SW 1271 (cell line): Measurements from ENCODE around the gene AOC3.

ENCODE experiments used
- DNase-seq, 2 experiments: peaks; one replicate each; lab custom pipeline; 2025; lab: John Stamatoyannopoulos, UW

The AOC3 gene

GRCh38 chr17:42850954-42851353 lies at the start of gene AOC3:
AOC3 (plus strand) TSS chr17:42851199; CDS start chr17:42851344, 145 bp downstream.
- DNase-seq: no peak

- DNase-seq: no peak
Observed at GRCh38 chr17:42803074-42803883, 47.7 kb upstream of the AOC3 start.

GRCh38 chr17:42804918-42805367 lies 46.1 kb upstream of the AOC3 start:
- no peak for DNase-seq

- DNase-seq: no peak
Observed at GRCh38 chr17:42806249-42806648, 44.8 kb upstream of the AOC3 start.

GRCh38 chr17:42809250-42809649 lies 41.7 kb upstream of the AOC3 start:
- no peak for DNase-seq

GRCh38 chr17:42814633-42815399 lies 36.2 kb upstream of the AOC3 start:
- DNase-seq: peak; percentile 69 to 83

- DNase-seq: peak; percentile 22 to 30
Observed at GRCh38 chr17:42817866-42818265, 33.1 kb upstream of the AOC3 start.

GRCh38 chr17:42818379-42818778 lies 32.6 kb upstream of the AOC3 start:
- DNase-seq: no peak

- DNase-seq: peak in 1 of 2 experiments; percentile 71
Observed at GRCh38 chr17:42819939-42820535, 31.0 kb upstream of the AOC3 start.

- no peak for DNase-seq
Observed at GRCh38 chr17:42821176-42821575, 29.8 kb upstream of the AOC3 start.

GRCh38 chr17:42827472-42827871 lies 23.5 kb upstream of the AOC3 start:
- no peak for DNase-seq

- DNase-seq: no peak
Observed at GRCh38 chr17:42830971-42831370, 20.0 kb upstream of the AOC3 start.

- DNase-seq: peak in 1 of 2 experiments; percentile 51
Observed at GRCh38 chr17:42832213-42832933, 18.6 kb upstream of the AOC3 start.

- peak; percentile 74 to 85 for DNase-seq
Observed at GRCh38 chr17:42832934-42833766, 17.8 kb upstream of the AOC3 start, which contains the start of gene PSME3. PSME3 (plus strand) TSS chr17:42833397; CDS start chr17:42833632, 235 bp downstream.

- no peak for DNase-seq
Observed at GRCh38 chr17:42833767-42834422, 17.1 kb upstream of the AOC3 start.

GRCh38 chr17:42835732-42836131 lies 15.3 kb upstream of the AOC3 start:
- DNase-seq: no peak

GRCh38 chr17:42841975-42842685 lies 8.9 kb upstream of the AOC3 start:
- no peak for DNase-seq

- peak in 1 of 2 experiments; percentile 59 for DNase-seq
Observed at GRCh38 chr17:42843358-42843934, 7.6 kb upstream of the AOC3 start.

GRCh38 chr17:42844271-42844670 lies 6.7 kb upstream of the AOC3 start, which contains the start of gene AOC2:
AOC2 (plus strand) TSS chr17:42844580; CDS start chr17:42844627, 47 bp downstream.
- DNase-seq: no peak
